ENCODE results near the gene NOP9.

- TF ChIP-seq CTCF (IDR thresholded peaks at IDR 0.05; ENCODE audit: insufficient read depth, low read depth, low read length) (no peak), EZH2 (IDR thresholded peaks at IDR 0.05; ENCODE audit: insufficient read depth, low read length) (no peak)
Observed at GRCh38 chr14:24329736-24330135, 30.1 kb downstream of the NOP9 start.

Data from astrocyte (in vitro differentiated cells and primary cell).